Measurements from ENCODE around the gene UBA5.

UBA5 gene

DNA sequence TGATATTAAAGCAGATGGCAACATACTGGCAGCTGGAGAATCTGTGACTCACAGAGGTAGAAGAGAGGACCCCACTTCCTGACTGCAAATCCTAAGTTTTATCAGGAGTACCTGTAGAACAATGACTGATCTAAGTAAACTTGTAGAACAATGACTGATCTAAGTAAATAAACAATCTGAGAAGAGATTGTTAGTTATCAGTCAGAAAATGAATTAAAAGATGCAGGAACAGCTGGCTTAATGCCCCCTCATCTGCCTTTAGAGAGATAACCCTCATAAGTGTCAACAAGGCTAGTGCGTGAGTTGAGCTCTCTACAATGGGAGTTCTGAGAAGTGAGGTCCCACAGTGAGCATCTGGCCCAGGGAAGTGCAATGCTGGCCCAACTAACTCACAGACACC, 15.1 kb upstream of the UBA5 start:
- no peak overlapping the region for H3K4me3 ChIP-seq (ENCODE audit: low read depth, low read length)
- in situ Hi-C loops (cut with HindIII; ENCODE audit: low sequenced_read_pairs): loop anchor here (25.0 kb wide), 1 partner anchor 108 kb away; no protein-coding TSS in a partner anchor
- DNase-seq (ENCODE audit: low read depth): no peak
- TF ChIP-seq, protein P1, sequence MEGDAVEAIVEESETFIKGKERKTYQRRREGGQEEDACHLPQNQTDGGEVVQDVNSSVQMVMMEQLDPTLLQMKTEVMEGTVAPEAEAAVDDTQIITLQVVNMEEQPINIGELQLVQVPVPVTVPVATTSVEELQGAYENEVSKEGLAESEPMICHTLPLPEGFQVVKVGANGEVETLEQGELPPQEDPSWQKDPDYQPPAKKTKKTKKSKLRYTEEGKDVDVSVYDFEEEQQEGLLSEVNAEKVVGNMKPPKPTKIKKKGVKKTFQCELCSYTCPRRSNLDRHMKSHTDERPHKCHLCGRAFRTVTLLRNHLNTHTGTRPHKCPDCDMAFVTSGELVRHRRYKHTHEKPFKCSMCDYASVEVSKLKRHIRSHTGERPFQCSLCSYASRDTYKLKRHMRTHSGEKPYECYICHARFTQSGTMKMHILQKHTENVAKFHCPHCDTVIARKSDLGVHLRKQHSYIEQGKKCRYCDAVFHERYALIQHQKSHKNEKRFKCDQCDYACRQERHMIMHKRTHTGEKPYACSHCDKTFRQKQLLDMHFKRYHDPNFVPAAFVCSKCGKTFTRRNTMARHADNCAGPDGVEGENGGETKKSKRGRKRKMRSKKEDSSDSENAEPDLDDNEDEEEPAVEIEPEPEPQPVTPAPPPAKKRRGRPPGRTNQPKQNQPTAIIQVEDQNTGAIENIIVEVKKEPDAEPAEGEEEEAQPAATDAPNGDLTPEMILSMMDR (IDR thresholded peaks at IDR 0.05; ENCODE audit: low read depth, low read length, missing control alignments): no peak

DNA sequence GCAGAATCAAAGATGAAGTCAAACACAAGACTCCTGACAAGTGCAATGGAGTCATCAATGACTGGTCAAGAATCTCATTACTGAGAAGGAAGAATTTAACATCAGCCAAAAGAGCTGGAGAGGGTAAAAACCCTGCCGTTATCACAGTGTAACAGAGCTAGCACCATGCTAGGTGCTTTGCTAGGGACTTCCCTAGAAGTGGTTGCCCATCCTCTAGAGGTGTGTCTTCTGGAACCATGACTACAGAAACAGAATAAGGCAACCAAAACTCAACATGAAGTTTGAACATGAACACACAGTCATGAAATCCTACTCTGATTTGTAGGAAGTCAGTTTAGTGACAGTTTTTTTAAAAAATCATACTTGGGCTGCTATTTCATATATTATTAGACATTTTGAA, 10.0 kb upstream of the UBA5 start:
- TF ChIP-seq, protein P1 (IDR thresholded peaks at IDR 0.05; ENCODE audit: low read depth, low read length, missing control alignments): no peak
- in situ Hi-C loops (cut with HindIII; ENCODE audit: low sequenced_read_pairs): no loop called here

DNA sequence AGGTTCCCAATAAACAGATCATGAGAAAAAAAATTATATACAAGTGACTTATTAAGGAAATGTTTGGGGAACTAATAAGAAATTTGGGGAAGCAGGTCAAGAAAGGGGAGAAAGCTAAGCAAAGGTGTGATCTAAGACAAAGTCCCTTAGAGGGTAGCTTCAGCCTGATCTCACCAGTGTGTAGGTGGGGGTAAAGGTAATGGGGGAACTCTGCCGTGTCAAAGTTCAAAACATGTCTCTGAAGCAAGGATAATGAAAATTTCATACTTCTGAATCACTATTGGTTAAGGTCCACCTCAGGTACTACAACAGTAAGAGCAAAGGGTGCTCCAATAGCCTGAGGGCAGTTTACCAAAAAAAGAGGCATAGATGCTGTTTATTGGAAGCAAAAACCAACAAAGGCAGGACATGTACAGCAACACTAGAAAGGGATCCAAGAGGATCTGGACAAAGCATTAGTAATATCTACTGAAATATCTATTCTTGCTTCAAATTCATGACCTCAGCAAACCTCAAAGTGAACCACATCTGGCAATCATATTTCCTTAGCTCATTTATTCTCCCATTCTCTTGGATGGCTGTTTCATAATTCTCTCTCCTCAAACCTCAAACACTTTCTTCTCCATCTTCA, 7.4 kb upstream of the UBA5 start:
- DNase-seq (ENCODE audit: low read depth): no peak
- TF ChIP-seq, protein P1 (IDR thresholded peaks at IDR 0.05; ENCODE audit: low read depth, low read length, missing control alignments): no peak

More for the DNA sequence above, 10.0 kb upstream of the UBA5 start:
- DNase-seq (ENCODE audit: low read depth): no peak
- no peak overlapping the region for H3K4me3 ChIP-seq (ENCODE audit: low read depth, low read length)

DNA sequence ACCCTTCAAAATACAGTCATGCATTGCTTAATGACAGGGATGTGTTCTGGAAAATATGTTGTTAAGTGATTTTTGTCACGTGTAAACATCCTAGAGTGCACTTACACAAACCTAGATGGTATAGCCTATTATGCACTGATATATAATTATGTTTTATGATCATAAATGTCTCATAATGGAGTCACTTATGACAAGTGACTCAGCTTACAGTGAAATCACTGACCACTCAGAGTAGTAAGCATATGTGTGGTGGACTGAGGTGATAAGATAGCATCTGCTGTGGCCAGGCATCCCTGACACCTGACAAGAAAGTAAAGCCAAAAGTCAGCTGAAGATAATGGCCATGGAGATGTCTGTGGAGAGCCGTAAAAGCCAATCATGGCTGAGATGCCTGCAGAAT, 5.9 kb upstream of the UBA5 start:
- in situ Hi-C loops (cut with HindIII; ENCODE audit: low sequenced_read_pairs): no loop called here
- H3K4me3 ChIP-seq (ENCODE audit: low read depth, low read length): no peak overlapping the region
- DNase-seq (ENCODE audit: low read depth): no peak
- TF ChIP-seq, protein P1 (IDR thresholded peaks at IDR 0.05; ENCODE audit: low read depth, low read length, missing control alignments): no peak

More for the DNA sequence above, 7.4 kb upstream of the UBA5 start:
- H3K4me3 ChIP-seq (ENCODE audit: low read depth, low read length): no peak overlapping the region
- in situ Hi-C loops (cut with HindIII; ENCODE audit: low sequenced_read_pairs): no loop called here

DNA sequence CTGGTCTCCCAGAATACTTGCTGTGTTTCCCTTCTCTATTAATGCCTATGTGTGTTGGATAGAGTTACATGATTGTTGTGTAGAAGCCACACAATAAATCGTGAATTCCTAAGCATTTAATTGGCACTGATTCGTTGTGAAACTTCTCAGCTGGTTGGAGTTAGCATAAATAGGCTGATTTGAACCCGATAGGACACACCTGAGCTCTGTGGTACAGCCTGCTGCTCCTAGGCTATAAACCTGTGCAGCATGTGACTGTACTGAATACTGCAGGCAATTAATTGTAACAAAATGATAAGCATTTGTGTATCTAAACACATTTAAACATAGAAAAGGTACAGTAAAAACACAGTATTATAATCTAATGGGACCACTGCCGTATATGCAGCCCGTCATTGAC, 5.4 kb upstream of the UBA5 start:
- H3K4me3 ChIP-seq (ENCODE audit: low read depth, low read length): no peak overlapping the region
- TF ChIP-seq, protein P1 (IDR thresholded peaks at IDR 0.05; ENCODE audit: low read depth, low read length, missing control alignments): no peak
- DNase-seq (ENCODE audit: low read depth): no peak
- in situ Hi-C loops (cut with HindIII; ENCODE audit: low sequenced_read_pairs): no loop called here

DNA sequence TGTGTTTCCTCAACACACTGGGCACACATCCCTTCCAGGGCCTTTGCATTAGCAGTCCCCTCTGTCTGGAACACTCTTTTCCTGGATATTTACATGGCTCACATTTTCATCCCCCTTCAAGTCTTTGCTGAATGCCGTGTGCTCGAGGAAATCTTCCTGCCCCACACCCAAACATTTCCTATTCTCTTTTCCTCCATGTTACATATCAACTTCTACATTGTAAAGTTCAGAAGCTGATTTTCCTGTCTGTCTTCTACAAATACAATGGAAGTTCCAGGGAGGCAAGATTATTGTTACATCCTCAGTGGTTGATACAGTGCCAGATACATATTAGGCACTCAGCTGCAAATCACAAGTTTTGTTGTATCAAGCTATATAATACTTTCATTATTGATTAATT, 4.7 kb upstream of the UBA5 start:
- in situ Hi-C loops (cut with HindIII; ENCODE audit: low sequenced_read_pairs): no loop called here
- no peak overlapping the region for H3K4me3 ChIP-seq (ENCODE audit: low read depth, low read length)
- TF ChIP-seq, protein P1 (IDR thresholded peaks at IDR 0.05; ENCODE audit: low read depth, low read length, missing control alignments): no peak
- no peak for DNase-seq (ENCODE audit: low read depth)
